SK-N-SH treated with all-trans-retinoic acid at 6 μM for 48 hours (cell line): ENCODE data around the gene TMEM132A.

Source experiments
- ATAC-seq: fragments of 200-7000 bp; cut with Tn5 transposase; 3 replicates; pipeline ENCODE4 v1.9.1; 2020; ENCODE audit warnings: mild to moderate bottlenecking, moderate library complexity
- ARNTL ChIP-seq: fragments of 450-650 bp; formaldehyde crosslinking; IDR thresholded peaks from 2 replicates; pipeline ENCODE4 v1.5.0; 2020; ENCODE audit warnings: low read depth, mild to moderate bottlenecking, moderate library complexity, borderline replicate concordance
- BACH2 ChIP-seq: fragments of 250-450 bp; sonication (Bioruptor Pico); IDR thresholded peaks from 2 replicates; pipeline ENCODE4 v1.9.0; 2021; ENCODE audit warnings: mild to moderate bottlenecking, borderline replicate concordance
- CREB5 ChIP-seq: fragments of 250-450 bp; sonication (Bioruptor Pico); IDR thresholded peaks from 2 replicates; pipeline ENCODE4 v1.5.1; 2020; ENCODE audit warnings: low read depth, mild to moderate bottlenecking, moderate library complexity
- CSRNP3 ChIP-seq: fragments of 250-450 bp; sonication (Bioruptor Pico); IDR thresholded peaks from 2 replicates; pipeline ENCODE4 v1.5.1; 2021; ENCODE audit warnings: mild to moderate bottlenecking, moderate library complexity
- ESRRG ChIP-seq: fragments of 250-450 bp; sonication (Bioruptor Pico); IDR thresholded peaks from 2 replicates; pipeline ENCODE4 v1.6.1; 2021; ENCODE audit warnings: mild to moderate bottlenecking
- GLIS3 ChIP-seq: fragments of 250-450 bp; sonication (Bioruptor Pico); IDR thresholded peaks from 2 replicates; pipeline ENCODE4 v1.5.0; 2020; ENCODE audit warnings: mild to moderate bottlenecking, moderate library complexity
- ISL1 ChIP-seq: fragments of 250-450 bp; sonication (Bioruptor Pico); IDR thresholded peaks from 2 replicates; pipeline ENCODE4 v2.1.2; 2022; ENCODE audit warnings: mild to moderate bottlenecking, moderate library complexity
- OSR1 ChIP-seq: fragments of 250-450 bp; sonication (Bioruptor Pico); IDR thresholded peaks from 2 replicates; pipeline ENCODE4 v1.8.0; 2022; ENCODE audit warnings: moderate library complexity, mild to moderate bottlenecking, inconsistent platforms
- PPARA ChIP-seq: fragments of 250-450 bp; sonication (Bioruptor Pico); IDR thresholded peaks from 2 replicates; pipeline ENCODE4 v1.5.0; 2020; ENCODE audit warnings: mild to moderate bottlenecking, borderline replicate concordance
- RARB ChIP-seq: fragments of 250-450 bp; sonication (Bioruptor Pico); IDR thresholded peaks from 2 replicates; pipeline ENCODE4 v1.8.0; 2021; ENCODE audit warnings: mild to moderate bottlenecking, moderate library complexity
- SNAI2 ChIP-seq: fragments of 250-450 bp; sonication (Bioruptor Pico); IDR thresholded peaks from 2 replicates; pipeline ENCODE4 v1.5.0; 2020; ENCODE audit warnings: mild to moderate bottlenecking, moderate library complexity
- TCF4 ChIP-seq: fragments of 250-450 bp; sonication (Bioruptor Pico); IDR thresholded peaks from 2 replicates; pipeline ENCODE4 v1.8.0; 2021; ENCODE audit warnings: mild to moderate bottlenecking, moderate library complexity, borderline replicate concordance
- TOX ChIP-seq: fragments of 250-450 bp; sonication (Bioruptor Pico); IDR thresholded peaks from 2 replicates; pipeline ENCODE4 v1.8.0; 2021; ENCODE audit warnings: mild to moderate bottlenecking, moderate library complexity, borderline replicate concordance
- TSHZ2 ChIP-seq: fragments of 250-450 bp; sonication (Bioruptor Pico); IDR thresholded peaks from 2 replicates; pipeline ENCODE4 v1.5.0; 2020; ENCODE audit warnings: mild to moderate bottlenecking, moderate library complexity
- ZC3H10 ChIP-seq: fragments of 250-450 bp; sonication (Bioruptor Pico); IDR thresholded peaks from 2 replicates; pipeline ENCODE4 v1.5.1; 2021; ENCODE audit warnings: mild to moderate bottlenecking, moderate library complexity
- ZFP30 ChIP-seq: fragments of 450-650 bp; formaldehyde crosslinking; IDR thresholded peaks from 2 replicates; pipeline ENCODE4 v1.5.0; 2022; ENCODE audit warnings: mild to moderate bottlenecking, moderate library complexity
- ZNF70 ChIP-seq: fragments of 450-650 bp; formaldehyde crosslinking; IDR thresholded peaks from 2 replicates; pipeline ENCODE4 v1.5.0; 2020; ENCODE audit warnings: mild to moderate bottlenecking, moderate library complexity
- ZNF8 ChIP-seq: fragments of 450-650 bp; formaldehyde crosslinking; IDR thresholded peaks from 2 replicates; pipeline ENCODE4 v1.5.0; 2020; ENCODE audit warnings: mild to moderate bottlenecking, moderate library complexity
- TF ChIP-seq, protein P1 (sequence below): fragments of 250-450 bp; sonication (Bioruptor Pico); IDR thresholded peaks from 2 replicates; pipeline ENCODE4 v1.8.0; 2021; ENCODE audit warnings: low read depth, mild to moderate bottlenecking, moderate library complexity, borderline replicate concordance
- TF ChIP-seq, protein P2 (sequence below): fragments of 250-450 bp; sonication (Bioruptor Pico); IDR thresholded peaks from 2 replicates; pipeline ENCODE4 v1.8.0; 2020; ENCODE audit warnings: mild to moderate bottlenecking, moderate library complexity, borderline replicate concordance

The TMEM132A gene

DNA sequence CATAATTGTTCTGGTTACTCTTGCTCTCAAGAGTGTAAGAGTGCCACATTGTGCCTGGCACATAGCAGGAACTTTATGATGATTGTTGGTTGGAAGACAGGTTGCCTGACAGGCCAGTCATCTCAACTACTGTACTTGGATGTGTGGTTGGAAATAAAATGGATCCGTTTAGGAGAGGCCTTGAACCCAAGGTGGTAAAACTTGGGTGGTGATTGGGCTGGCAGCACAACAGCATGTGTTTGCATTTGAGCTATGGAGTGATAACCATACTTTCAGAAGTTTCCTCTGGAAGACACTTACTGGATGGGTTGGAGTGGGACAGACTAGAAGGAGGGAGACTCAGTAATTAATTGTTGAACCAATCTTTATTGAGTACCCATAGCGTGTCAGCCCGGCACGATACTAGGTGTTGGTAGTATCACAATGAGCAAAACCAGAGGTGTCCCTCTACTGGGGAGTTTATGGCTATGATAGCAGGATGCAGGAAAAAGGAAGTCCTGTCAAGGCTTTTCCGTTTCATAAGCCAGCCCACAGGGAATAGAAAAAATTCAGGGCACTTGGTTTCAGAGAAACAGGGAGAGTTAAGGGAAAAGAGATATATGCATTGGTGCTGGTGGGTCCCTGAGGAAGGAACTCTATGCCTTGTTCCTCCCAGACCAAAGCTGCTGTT is 13.4 kb upstream of the TMEM132A start:
- no peak for TF ChIP-seq ARNTL (CRISPR knock-in tag)
- TF ChIP-seq, all 23 proteins: peak for 0

DNA sequence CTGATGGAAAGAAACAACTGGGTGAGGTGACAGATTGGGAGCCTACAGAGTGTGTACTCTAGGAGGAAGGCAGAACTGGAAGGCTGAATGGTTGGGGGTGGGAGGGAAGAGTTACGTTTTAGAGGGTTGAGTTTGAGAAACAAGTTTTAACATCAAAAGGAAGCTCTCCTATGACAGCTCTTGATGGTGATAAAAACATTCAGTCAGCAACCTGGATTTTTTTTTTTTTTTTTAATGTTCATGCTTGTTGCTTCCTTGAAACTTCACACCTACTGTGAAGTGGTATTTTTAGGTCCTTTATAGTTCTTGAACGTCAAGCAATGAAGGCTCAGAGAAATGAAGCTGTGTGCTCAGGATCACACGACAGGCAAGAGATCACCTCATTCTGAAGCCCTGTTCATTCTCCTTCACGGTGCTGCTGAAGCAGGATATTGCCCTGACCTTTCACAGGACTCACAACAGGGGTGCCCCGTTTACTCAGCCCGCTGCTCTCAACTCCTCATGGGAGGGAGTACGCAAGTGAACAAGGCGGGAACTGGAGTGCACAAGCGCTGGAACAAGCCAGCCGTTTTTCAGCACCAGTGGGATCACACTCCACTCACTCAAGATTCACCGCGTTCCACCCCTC is 11.9 kb upstream of the TMEM132A start:
- ATAC-seq: no peak
- TF ChIP-seq, protein P1, sequence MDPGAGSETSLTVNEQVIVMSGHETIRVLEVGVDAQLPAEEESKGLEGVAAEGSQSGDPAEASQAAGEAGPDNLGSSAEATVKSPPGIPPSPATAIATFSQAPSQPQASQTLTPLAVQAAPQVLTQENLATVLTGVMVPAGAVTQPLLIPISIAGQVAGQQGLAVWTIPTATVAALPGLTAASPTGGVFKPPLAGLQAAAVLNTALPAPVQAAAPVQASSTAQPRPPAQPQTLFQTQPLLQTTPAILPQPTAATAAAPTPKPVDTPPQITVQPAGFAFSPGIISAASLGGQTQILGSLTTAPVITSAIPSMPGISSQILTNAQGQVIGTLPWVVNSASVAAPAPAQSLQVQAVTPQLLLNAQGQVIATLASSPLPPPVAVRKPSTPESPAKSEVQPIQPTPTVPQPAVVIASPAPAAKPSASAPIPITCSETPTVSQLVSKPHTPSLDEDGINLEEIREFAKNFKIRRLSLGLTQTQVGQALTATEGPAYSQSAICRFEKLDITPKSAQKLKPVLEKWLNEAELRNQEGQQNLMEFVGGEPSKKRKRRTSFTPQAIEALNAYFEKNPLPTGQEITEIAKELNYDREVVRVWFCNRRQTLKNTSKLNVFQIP (CRISPR knock-in tag): no peak
- TF ChIP-seq PPARA (CRISPR knock-in tag) (no peak), ISL1 (CRISPR knock-in tag) (no peak), TSHZ2 (CRISPR knock-in tag) (no peak), CSRNP3 (CRISPR knock-in tag) (no peak), CREB5 (no peak), OSR1 (CRISPR knock-in tag) (no peak), ESRRG (no peak), ZNF8 (no peak), TOX (CRISPR knock-in tag) (no peak), SNAI2 (CRISPR knock-in tag) (no peak), ZNF70 (CRISPR knock-in tag) (no peak), ZFP30 (CRISPR knock-in tag) (no peak)
- TF ChIP-seq, protein P2, sequence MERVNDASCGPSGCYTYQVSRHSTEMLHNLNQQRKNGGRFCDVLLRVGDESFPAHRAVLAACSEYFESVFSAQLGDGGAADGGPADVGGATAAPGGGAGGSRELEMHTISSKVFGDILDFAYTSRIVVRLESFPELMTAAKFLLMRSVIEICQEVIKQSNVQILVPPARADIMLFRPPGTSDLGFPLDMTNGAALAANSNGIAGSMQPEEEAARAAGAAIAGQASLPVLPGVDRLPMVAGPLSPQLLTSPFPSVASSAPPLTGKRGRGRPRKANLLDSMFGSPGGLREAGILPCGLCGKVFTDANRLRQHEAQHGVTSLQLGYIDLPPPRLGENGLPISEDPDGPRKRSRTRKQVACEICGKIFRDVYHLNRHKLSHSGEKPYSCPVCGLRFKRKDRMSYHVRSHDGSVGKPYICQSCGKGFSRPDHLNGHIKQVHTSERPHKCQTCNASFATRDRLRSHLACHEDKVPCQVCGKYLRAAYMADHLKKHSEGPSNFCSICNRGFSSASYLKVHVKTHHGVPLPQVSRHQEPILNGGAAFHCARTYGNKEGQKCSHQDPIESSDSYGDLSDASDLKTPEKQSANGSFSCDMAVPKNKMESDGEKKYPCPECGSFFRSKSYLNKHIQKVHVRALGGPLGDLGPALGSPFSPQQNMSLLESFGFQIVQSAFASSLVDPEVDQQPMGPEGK: no peak

More for the DNA sequence above, 13.4 kb upstream of the TMEM132A start:
- no peak for ATAC-seq

DNA sequence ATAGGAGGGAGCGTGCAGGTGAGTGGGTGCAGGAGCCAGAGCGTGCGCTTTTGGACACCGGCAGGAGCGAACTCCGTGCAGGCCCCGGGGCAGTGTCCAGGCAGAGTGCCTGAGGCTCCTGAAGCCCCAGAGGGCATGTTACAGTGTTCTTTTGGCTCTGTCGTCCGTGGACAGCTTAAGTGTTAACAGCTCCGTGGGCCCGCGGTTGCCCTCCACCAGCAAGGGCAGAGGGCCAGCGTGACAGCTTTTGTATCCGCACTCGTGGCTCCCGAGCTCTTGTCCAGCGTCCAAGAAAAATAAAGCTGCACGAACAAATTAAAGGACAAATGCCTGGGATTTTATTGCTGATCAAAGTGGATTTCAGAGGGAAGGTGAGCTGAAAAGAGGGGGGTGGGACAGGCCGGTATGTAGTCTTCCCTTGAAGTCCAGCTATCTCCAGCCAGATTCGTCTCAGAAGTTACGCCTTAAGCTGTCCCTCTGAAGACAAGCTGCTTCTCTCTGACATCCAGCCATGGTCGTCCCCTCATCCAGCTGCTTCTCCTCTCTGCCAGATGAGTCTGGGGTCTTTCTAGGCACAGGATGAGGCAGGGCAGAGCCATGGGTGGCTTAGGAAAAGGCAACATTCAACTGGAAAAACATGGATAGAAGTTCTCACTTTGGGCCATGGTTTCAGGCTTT is 11.3 kb upstream of the TMEM132A start:
- ATAC-seq: no peak
- TF ChIP-seq ISL1 (CRISPR knock-in tag): no peak
- no peak for TF ChIP-seq TSHZ2 (CRISPR knock-in tag)
- TF ChIP-seq CREB5: no peak
- no peak for TF ChIP-seq PPARA (CRISPR knock-in tag)
- no peak for TF ChIP-seq ESRRG
- TF ChIP-seq TCF4 (CRISPR knock-in tag): no peak
- TF ChIP-seq ARNTL (CRISPR knock-in tag): no peak
- TF ChIP-seq ZC3H10 (CRISPR knock-in tag): no peak
- no peak for TF ChIP-seq BACH2
- no peak for TF ChIP-seq GLIS3 (CRISPR knock-in tag)
- TF ChIP-seq CSRNP3 (CRISPR knock-in tag): no peak
- TF ChIP-seq ZNF8: no peak
- no peak for TF ChIP-seq SNAI2 (CRISPR knock-in tag)
- TF ChIP-seq RARB: no peak
